ENCODE results near the gene TMEM271. TPM values are rescaled to one million over a fixed set of nuclear protein-coding genes. Genes with fewer than 3 reads are reported as not detected.

The TMEM271 gene
- not detected in 2 replicates for total RNA-seq

GRCh38 chr4:576245-576821 is at the start of gene TMEM271:
TMEM271 (minus strand) TSS chr4:576295; CDS start chr4:576062, 233 bp downstream.
- intact Hi-C loops (cut with micrococcal nuclease), result no loop called here

GRCh38 chr4:625631-626161 is 49.6 kb upstream of the TMEM271 start:
- intact Hi-C loops (cut with micrococcal nuclease), result no loop called here

- intact Hi-C loops (cut with micrococcal nuclease), result no loop called here
Measured at GRCh38 chr4:624705-625590, 48.9 kb upstream of the TMEM271 start, which contains the start of gene PDE6B. PDE6B (plus strand) TSS chr4:625573; CDS start chr4:625627, 54 bp downstream.

- intact Hi-C loops (cut with micrococcal nuclease), result no loop called here
Measured at GRCh38 chr4:623914-624566, 47.9 kb upstream of the TMEM271 start.

GRCh38 chr4:622996-623913 is 47.2 kb upstream of the TMEM271 start:
- intact Hi-C loops (cut with micrococcal nuclease), result no loop called here

- intact Hi-C loops (cut with micrococcal nuclease), result no loop called here
Measured at GRCh38 chr4:622071-622995, 46.2 kb upstream of the TMEM271 start.

GRCh38 chr4:621296-622070 is 45.4 kb upstream of the TMEM271 start:
- intact Hi-C loops (cut with micrococcal nuclease), result no loop called here

- intact Hi-C loops (cut with micrococcal nuclease), result no loop called here
Measured at GRCh38 chr4:620851-621261, 44.8 kb upstream of the TMEM271 start.

- intact Hi-C loops (cut with micrococcal nuclease), result no loop called here
Measured at GRCh38 chr4:620201-620600, 44.1 kb upstream of the TMEM271 start.

GRCh38 chr4:617644-618641 is 41.8 kb upstream of the TMEM271 start:
- intact Hi-C loops (cut with micrococcal nuclease), result no loop called here

- intact Hi-C loops (cut with micrococcal nuclease), result no loop called here
Measured at GRCh38 chr4:616911-617643, 41.0 kb upstream of the TMEM271 start.

GRCh38 chr4:616091-616490 is 40.0 kb upstream of the TMEM271 start:
- intact Hi-C loops (cut with micrococcal nuclease), result no loop called here

- intact Hi-C loops (cut with micrococcal nuclease), result no loop called here
Measured at GRCh38 chr4:613126-613525, 37.0 kb upstream of the TMEM271 start.

GRCh38 chr4:612749-613125 is 36.6 kb upstream of the TMEM271 start:
- intact Hi-C loops (cut with micrococcal nuclease), result no loop called here

- intact Hi-C loops (cut with micrococcal nuclease), result no loop called here
Measured at GRCh38 chr4:612052-612748, 36.1 kb upstream of the TMEM271 start.

All from T-helper 2 cell treated with Interferon-gamma antibody and Interleukin-4, amounts not matched to agents 100 ng/mL and 5 ng/mL, for 36 hours (primary cell).